ENCODE data around the gene FOXN3. TPM values are rescaled to one million over a fixed set of nuclear protein-coding genes. Genes with fewer than 3 reads are reported as not detected.

FOXN3 gene
- total and polyA plus RNA-seq, 10 of the 15 experiments (the other 5 are each of a cell fraction or from before 2014, with no cell fraction given), result 4.5 to 68.9 (median 29.7) TPM

DNA sequence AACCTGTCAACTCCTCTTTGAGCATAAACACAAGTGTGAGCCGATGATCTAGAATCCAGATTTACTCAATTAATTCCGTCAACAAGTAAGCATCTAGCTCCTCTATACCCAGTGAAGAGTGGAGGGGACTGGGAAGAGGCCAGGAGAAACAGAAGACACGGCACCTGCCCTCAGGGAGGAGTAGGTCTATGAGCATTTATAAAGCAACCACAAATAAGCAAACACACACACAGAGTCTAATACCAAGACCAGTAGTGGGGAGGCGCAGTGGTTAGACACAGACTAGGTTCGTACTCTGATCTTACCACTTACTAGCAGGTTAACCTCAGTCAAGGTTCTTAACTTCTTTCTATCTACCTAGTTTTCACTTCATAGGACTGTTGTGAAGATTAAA lies 5.9 kb upstream of the FOXN3 start (continued):
- no peak for TF ChIP-seq MYC (IDR thresholded peaks at IDR 0.05; ENCODE audit: insufficient read depth, insufficient read length, insufficient replicate concordance, low read length, severe bottlenecking)

GRCh38 chr14:89422181-89422951 lies 5.3 kb upstream of the FOXN3 start:
- Histone ChIP-seq H3K36me3 (ENCODE audit: control insufficient read depth in 2 of 2, insufficient read depth in 2 of 2, low read length in 1 of 2) (no peaks in the 10 kb centered on the region), H3K4me3 (no peak overlapping the region), H3K79me2 (ENCODE audit: control insufficient read depth, insufficient read depth, low read length) (peaks cover 6% of the 10 kb centered on the region), H3K4me2 (ENCODE audit: control insufficient read depth, insufficient read depth) (no peak overlapping the region), H3K27ac (ENCODE audit: control insufficient read depth, insufficient read depth) (no peak overlapping the region), H3K4me1 (ENCODE audit: control insufficient read depth, insufficient read depth, low read length) (peaks cover 17% of the 10 kb centered on the region), H4K20me1 (ENCODE audit: control insufficient read depth, insufficient read depth) (no peaks in the 10 kb centered on the region), H3K9me3 (replicated peaks; ENCODE audit: control insufficient read depth, insufficient read depth, low read length) (no peaks in the 10 kb centered on the region), H2AFZ (ENCODE audit: control insufficient read depth, low read depth, low read length) (no peak overlapping the region), H3K27me3 (replicated peaks in 1 of 2; ENCODE audit: control insufficient read depth in 2 of 2, insufficient read depth in 2 of 2, low read length in 1 of 2) (no peaks in the 10 kb centered on the region), H3K9ac (ENCODE audit: control insufficient read depth, insufficient read depth, low read length) (no peak overlapping the region)
- ChIA-PET CTCF (interaction anchor here (0.9 kb wide), 1 partner anchor 205 kb away, joined by 3 read pairs; no protein-coding TSS in a partner anchor), RAD21 (ENCODE audit: unreplicated experiment) (no interaction called here), SMC1A (ENCODE audit: uncharacterized antibody, unreplicated experiment) (interaction anchor here (0.7 kb wide), 3 partner anchors 82 to 245 kb away, joined by 3 read pairs; no protein-coding TSS in a partner anchor), POLR2A (no interaction called here)
- no TSS peak for BruUV-seq (replicated peaks)
- WGBS (ENCODE audit: insufficient coverage, insufficient replicate concordance, low lambda C conversion rate, missing lambda C conversion rate), result 90% methylated on average over 11 of the region's 11 CpGs
- ATAC-seq (no peak), DNase-seq (ENCODE audit: low read depth, low spot score) (no peak), FAIRE-seq (no peak)
- intact Hi-C loops (cut with micrococcal nuclease; ENCODE audit: unreplicated experiment), result no loop called here
- no peak for TF ChIP-seq USF2 (IDR thresholded peaks at IDR 0.05; ENCODE audit: borderline replicate concordance, low read depth, low read length)
- TF ChIP-seq YY1 (IDR thresholded peaks at IDR 0.05; ENCODE audit: low read depth, low read length), result no peak
- no peak for TF ChIP-seq MEF2A (IDR thresholded peaks at IDR 0.05; ENCODE audit: insufficient read depth, low read depth, low read length)
- no peak for TF ChIP-seq CHD4 (IDR thresholded peaks at IDR 0.05)
- no peak for TF ChIP-seq RCOR1 (conservative IDR thresholded peaks at IDR 0.05; ENCODE audit: low read depth, low read length)
- TF ChIP-seq HDAC6 (IDR thresholded peaks at IDR 0.05; ENCODE audit: unreplicated experiment), result no peak
- no peak for TF ChIP-seq BCL3 (IDR thresholded peaks at IDR 0.05; ENCODE audit: borderline replicate concordance, insufficient read depth, low read depth, low read length, poor library complexity, severe bottlenecking)
- no peak for TF ChIP-seq CTCF (IDR thresholded peaks at IDR 0.05 in 2 of 3, conservative IDR thresholded peaks at IDR 0.05 in 1 of 3; ENCODE audit: control insufficient read depth in 2 of 3, extremely low read depth in 1 of 3, insufficient read depth in 1 of 3, low read depth in 3 of 3, low read length in 3 of 3)
- TF ChIP-seq SKIL (IDR thresholded peaks at IDR 0.05; ENCODE audit: low read depth, poor library complexity, severe bottlenecking), result no peak
- no peak for TF ChIP-seq NFYB (IDR thresholded peaks at IDR 0.05; ENCODE audit: insufficient read depth, low read depth, low read length)
- in situ Hi-C loops (cut with MboI), result loop anchor here (10.0 kb wide), 1 partner anchor 258 kb away; no protein-coding TSS in a partner anchor
